Sigmoid colon (tissue), 4 donors: ENCODE data around the gene MYO18A.

Experiments used
- EP300 ChIP-seq, 4 donors: sonication (generic); formaldehyde crosslinking; IDR thresholded peaks; one replicate each; pipeline ENCODE4 v1.6.1; 2017; ENCODE audit warnings: antibody characterized with exemption in 4 of 4
- POLR2AphosphoS5 ChIP-seq, 4 donors: sonication (generic); formaldehyde crosslinking; IDR thresholded peaks; one replicate each; pipeline ENCODE4 v1.6.1; 2017; ENCODE audit warnings: antibody characterized with exemption in 4 of 4
- TF ChIP-seq, protein P1 (sequence below), 4 experiments: fragments of 450-650 bp in 3 of 4; fragments of 200-600 bp in 1 of 4; IDR thresholded peaks; one replicate each; pipeline ENCODE4 v1.5.1; 2016 to 2019; ENCODE audit warnings: antibody characterized with exemption in 4 of 4, mild to moderate bottlenecking in 3 of 4, moderate library complexity in 2 of 4

DNA sequence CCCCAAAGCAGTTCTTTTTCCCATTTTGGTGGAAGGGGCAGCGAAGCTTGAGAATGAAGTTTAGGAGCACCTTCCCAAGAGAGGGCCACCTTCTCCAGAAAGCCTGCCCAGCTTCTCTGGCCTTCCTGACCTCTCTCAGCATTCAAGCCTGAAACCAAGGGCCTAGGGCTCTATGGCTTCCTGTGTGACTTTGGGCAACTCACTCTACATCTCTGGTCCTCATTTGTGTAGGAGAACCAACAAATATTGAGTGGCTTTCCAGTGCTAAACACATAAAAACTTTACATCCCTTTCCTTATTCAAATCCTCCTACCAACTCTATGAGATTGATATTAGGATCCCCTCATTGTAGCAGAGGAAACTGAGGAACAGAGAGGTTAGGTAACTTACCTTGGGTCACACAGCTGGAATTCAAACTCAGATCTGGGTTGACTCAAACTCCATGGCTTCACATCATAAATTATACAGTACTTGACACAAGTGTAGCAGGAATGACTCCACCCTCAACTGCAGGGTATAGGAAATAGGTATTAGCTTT is 32.0 kb upstream of the MYO18A start:
- TF ChIP-seq, protein P1, sequence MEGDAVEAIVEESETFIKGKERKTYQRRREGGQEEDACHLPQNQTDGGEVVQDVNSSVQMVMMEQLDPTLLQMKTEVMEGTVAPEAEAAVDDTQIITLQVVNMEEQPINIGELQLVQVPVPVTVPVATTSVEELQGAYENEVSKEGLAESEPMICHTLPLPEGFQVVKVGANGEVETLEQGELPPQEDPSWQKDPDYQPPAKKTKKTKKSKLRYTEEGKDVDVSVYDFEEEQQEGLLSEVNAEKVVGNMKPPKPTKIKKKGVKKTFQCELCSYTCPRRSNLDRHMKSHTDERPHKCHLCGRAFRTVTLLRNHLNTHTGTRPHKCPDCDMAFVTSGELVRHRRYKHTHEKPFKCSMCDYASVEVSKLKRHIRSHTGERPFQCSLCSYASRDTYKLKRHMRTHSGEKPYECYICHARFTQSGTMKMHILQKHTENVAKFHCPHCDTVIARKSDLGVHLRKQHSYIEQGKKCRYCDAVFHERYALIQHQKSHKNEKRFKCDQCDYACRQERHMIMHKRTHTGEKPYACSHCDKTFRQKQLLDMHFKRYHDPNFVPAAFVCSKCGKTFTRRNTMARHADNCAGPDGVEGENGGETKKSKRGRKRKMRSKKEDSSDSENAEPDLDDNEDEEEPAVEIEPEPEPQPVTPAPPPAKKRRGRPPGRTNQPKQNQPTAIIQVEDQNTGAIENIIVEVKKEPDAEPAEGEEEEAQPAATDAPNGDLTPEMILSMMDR (IDR thresholded peaks at IDR 0.05): no peak
- TF ChIP-seq POLR2AphosphoS5 (IDR thresholded peaks at IDR 0.05): no peak
- TF ChIP-seq EP300 (IDR thresholded peaks at IDR 0.05): no peak
